ENCODE data around the gene PIGBOS1. TPM values are rescaled to one million over a fixed set of nuclear protein-coding genes. Genes with fewer than 3 reads are reported as not detected.

PIGBOS1 gene
- total and polyA plus RNA-seq, 2 experiments from 2014 or later = 9.1 to 16.7 TPM

DNA sequence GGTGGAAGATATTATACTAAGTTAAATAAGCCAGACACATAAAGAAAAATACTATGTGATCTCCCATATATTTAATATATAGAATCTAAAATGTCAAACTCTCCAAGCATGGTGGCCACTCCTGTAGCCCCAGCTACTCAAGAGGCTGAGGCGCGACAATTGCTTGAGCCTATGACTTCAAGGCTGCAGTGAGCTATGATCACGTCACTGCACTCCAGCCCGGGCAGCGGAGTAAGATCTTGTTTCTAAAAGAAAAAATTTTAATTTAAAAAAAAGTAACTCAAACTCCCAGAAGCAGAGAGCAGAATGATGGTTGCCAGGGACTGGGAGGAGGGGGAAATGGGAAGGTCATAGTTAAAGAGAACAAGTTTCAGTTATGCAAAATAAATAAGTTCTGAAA is 42.6 kb downstream of the PIGBOS1 start (continued):
- no peak for TF ChIP-seq ZNF462 (CRISPR knock-in tag; IDR thresholded peaks at IDR 0.05)
- no peak for TF ChIP-seq ZNF331 (CRISPR knock-in tag; IDR thresholded peaks at IDR 0.05; ENCODE audit: low read depth)
- no peak for TF ChIP-seq ZNF114 (CRISPR knock-in tag; IDR thresholded peaks at IDR 0.05)
- TF ChIP-seq, protein P1, sequence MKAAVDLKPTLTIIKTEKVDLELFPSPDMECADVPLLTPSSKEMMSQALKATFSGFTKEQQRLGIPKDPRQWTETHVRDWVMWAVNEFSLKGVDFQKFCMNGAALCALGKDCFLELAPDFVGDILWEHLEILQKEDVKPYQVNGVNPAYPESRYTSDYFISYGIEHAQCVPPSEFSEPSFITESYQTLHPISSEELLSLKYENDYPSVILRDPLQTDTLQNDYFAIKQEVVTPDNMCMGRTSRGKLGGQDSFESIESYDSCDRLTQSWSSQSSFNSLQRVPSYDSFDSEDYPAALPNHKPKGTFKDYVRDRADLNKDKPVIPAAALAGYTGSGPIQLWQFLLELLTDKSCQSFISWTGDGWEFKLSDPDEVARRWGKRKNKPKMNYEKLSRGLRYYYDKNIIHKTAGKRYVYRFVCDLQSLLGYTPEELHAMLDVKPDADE (IDR thresholded peaks at IDR 0.05) = no peak
- TF ChIP-seq EZH2phosphoT487 (IDR thresholded peaks at IDR 0.05; ENCODE audit: unreplicated experiment) = no peak
- TF ChIP-seq JUNB (IDR thresholded peaks at IDR 0.05; ENCODE audit: unreplicated experiment) = no peak
- TF ChIP-seq EZH2 (IDR thresholded peaks at IDR 0.05; ENCODE audit: low read depth, unreplicated experiment) = no peak
- no peak for TF ChIP-seq REST (IDR thresholded peaks at IDR 0.05; ENCODE audit: unreplicated experiment)

Measured in GM23338 (cell line).